HepG2 (cell line): ENCODE measurements around the gene NAPEPLD. TPM values are rescaled to one million over a fixed set of nuclear protein-coding genes. Genes with fewer than 3 reads are reported as not detected.

Source experiments
- BATF2 ChIP-seq: sonication (generic); formaldehyde crosslinking; IDR thresholded peaks from 2 replicates; pipeline ENCODE4 v1.8.0; 2022; ENCODE audit warnings: mild to moderate bottlenecking, missing genetic modification reagents, moderate library complexity
- ETV5 ChIP-seq: IDR thresholded peaks from 2 replicates; pipeline ENCODE4 v1.6.1; 2018; ENCODE audit warnings: missing biosample characterization, missing genetic modification reagents, inconsistent platforms, borderline replicate concordance
- HCFC1 ChIP-seq: fragments of 150-350 bp; IDR thresholded peaks from 2 replicates; pipeline ENCODE4 v1.6.1; 2014; ENCODE audit warnings: low read depth, low read length
- HNF4G ChIP-seq, 2 experiments: sonication (generic) in 1 of 2; formaldehyde crosslinking in 1 of 2; IDR thresholded peaks; 2 replicates each; pipeline versions ENCODE4 v1.4.0 to v1.6.1; 2011 to 2020; ENCODE audit warnings: borderline replicate concordance in 2 of 2, low read depth in 2 of 2, mild to moderate bottlenecking in 2 of 2, low read length in 1 of 2, missing genetic modification reagents in 1 of 2, moderate library complexity in 1 of 2
- ISX ChIP-seq: sonication (generic); formaldehyde crosslinking; conservative IDR thresholded peaks from 2 replicates; pipeline ENCODE4 v1.5.0; 2020; ENCODE audit warnings: missing genetic modification reagents
- MED13 ChIP-seq: sonication (generic); formaldehyde crosslinking; IDR thresholded peaks from 2 replicates; pipeline ENCODE4 v1.5.0; 2020; ENCODE audit warnings: missing genetic modification reagents
- RARA ChIP-seq: IDR thresholded peaks from 2 replicates; pipeline ENCODE4 v1.6.1; 2016; ENCODE audit warnings: missing genetic modification reagents, missing compliant biosample characterization
- SP5 ChIP-seq: IDR thresholded peaks from 2 replicates; pipeline ENCODE4 v1.6.1; 2016; ENCODE audit warnings: low read depth, borderline replicate concordance
- TCF7 ChIP-seq: sonication (generic); IDR thresholded peaks from 2 replicates; pipeline ENCODE4 v1.6.1; 2016; ENCODE audit warnings: antibody characterized with exemption, low read depth
- ZBTB40 ChIP-seq, 2 experiments: fragments of 450-650 bp in 1 of 2; sonication (generic) in 1 of 2; formaldehyde crosslinking in 1 of 2; IDR thresholded peaks; 2 replicates each; pipeline versions ENCODE4 v1.6.1 to v1.8.0; 2016 to 2022; ENCODE audit warnings: antibody characterized with exemption in 1 of 2, mild to moderate bottlenecking in 1 of 2, missing genetic modification reagents in 1 of 2
- ZFP36L1 ChIP-seq: sonication (generic); formaldehyde crosslinking; IDR thresholded peaks from 2 replicates; pipeline ENCODE4 v1.8.0; 2022; ENCODE audit warnings: mild to moderate bottlenecking, missing genetic modification reagents, moderate library complexity
- ZNF563 ChIP-seq: sonication (generic); formaldehyde crosslinking; IDR thresholded peaks from 2 replicates; pipeline ENCODE4 v1.8.0; 2022; ENCODE audit warnings: mild to moderate bottlenecking, moderate library complexity, missing genetic modification reagents
- ZNF574 ChIP-seq: sonication (generic); formaldehyde crosslinking; IDR thresholded peaks from 2 replicates; pipeline ENCODE4 v1.4.0; 2020; ENCODE audit warnings: missing genetic modification reagents
- ZNF740 ChIP-seq: sonication (generic); formaldehyde crosslinking; IDR thresholded peaks from 2 replicates; pipeline ENCODE4 v1.4.0; 2020; ENCODE audit warnings: missing genetic modification reagents
- ZNF777 ChIP-seq: sonication (generic); formaldehyde crosslinking; IDR thresholded peaks from 2 replicates; pipeline ENCODE4 v1.4.0; 2020; ENCODE audit warnings: missing genetic modification reagents
- ZZZ3 ChIP-seq: sonication (generic); formaldehyde crosslinking; IDR thresholded peaks from 2 replicates; pipeline ENCODE4 v1.4.0; 2020; ENCODE audit warnings: missing genetic modification reagents, mild to moderate bottlenecking, borderline replicate concordance
- polyA plus RNA-seq, 8 experiments: library from polyadenylated mRNA; depleted of rRNA in 3 of 8; stranded (reverse) in 7 of 8; unstranded in 1 of 8; fragments of >200 nt; fragmentation: Illumina TruSeq in 4 of 8; extraction: Trizol in 4 of 8; gene quantifications; 2 replicates each; pipeline versions ENCODE4 v1.2.1 to v1.2.3, GENCODE V29; 2011 to 2016; ENCODE audit warnings: low read depth in 4 of 8, missing spikeins in 1 of 8, mixed read lengths in 1 of 8; ENCODE audit not compliant: insufficient read depth in 1 of 8
- total RNA-seq, 5 experiments: library from RNA; depleted of rRNA; stranded (reverse); fragments of >200 nt; fragmentation: Illumina TruSeq; extraction: Trizol; gene quantifications; 2 replicates each; pipeline ENCODE4 v1.2.3, GENCODE V29; 2016; ENCODE audit warnings: low read depth in 1 of 5

NAPEPLD gene
- total and polyA plus RNA-seq, 2 of the 13 experiments (the other 11 are each of a cell fraction or from before 2014, with no cell fraction given): 3.4 to 5.6 TPM

GRCh38 chr7:103075337-103075918 is 73.5 kb downstream of the NAPEPLD start (continued):
- TF ChIP-seq HNF4G (IDR thresholded peaks at IDR 0.05; ENCODE audit: borderline replicate concordance, low read depth, low read length) (no peak), HNF4G (CRISPR knock-in tag; IDR thresholded peaks at IDR 0.05; ENCODE audit: borderline replicate concordance, low read depth) (no peak), HCFC1 (no peak), SP5 (no peak), ZNF740 (CRISPR knock-in tag) (no peak), ZBTB40 (IDR thresholded peaks at IDR 0.05) (no peak), ZBTB40 (CRISPR knock-in tag; IDR thresholded peaks at IDR 0.05) (no peak), ZNF563 (0 out of 2 replicates have a peak, but pooled peaks have one; percentile 2), MED13 (CRISPR knock-in tag) (no peak), ETV5 (no peak), TCF7 (no peak), ISX (0 out of 2 replicates have a peak, but pooled peaks have one; percentile 7), ZFP36L1 (CRISPR knock-in tag) (no peak), RARA (0 out of 2 replicates have a peak, but pooled peaks have one; percentile 18), ZNF777 (CRISPR knock-in tag) (0 out of 2 replicates have a peak, but pooled peaks have one; percentile 1), ZNF574 (CRISPR knock-in tag) (peak; percentile 1; the same call in 1 of the 2 replicates), BATF2 (CRISPR knock-in tag) (no peak), ZZZ3 (CRISPR knock-in tag) (no peak)
